ENCODE results near the gene FAM241A. TPM values are rescaled to one million over a fixed set of nuclear protein-coding genes. Genes with fewer than 3 reads are reported as not detected.
A peak's percentile ranks its signal among the peaks of the same experiment; 100 is the strongest.

FAM241A gene
- total and polyA plus RNA-seq, 2 of the 13 experiments (the other 11 are each of a cell fraction or from before 2014, with no cell fraction given): 0.61 to 0.69 TPM

- TF ChIP-seq DBP (CRISPR knock-in tag; IDR thresholded peaks at IDR 0.05; ENCODE audit: not compliant biosample characterization): peak; percentile 43
- TF ChIP-seq ZNF772 (CRISPR knock-in tag; IDR thresholded peaks at IDR 0.05): peak; percentile 45; the same call in 1 of the 2 replicates
- TF ChIP-seq ZNF337 (CRISPR knock-in tag; IDR thresholded peaks at IDR 0.05; ENCODE audit: borderline replicate concordance, low read depth): 0 out of 2 replicates have a peak, but pooled peaks have one; percentile 46
- peak; percentile 73 for TF ChIP-seq FOXK2 (IDR thresholded peaks at IDR 0.05)
- peak; percentile 71; the same call in 1 of the 2 replicates for TF ChIP-seq PITX1 (CRISPR knock-in tag; IDR thresholded peaks at IDR 0.05)
- peak; percentile 92 for TF ChIP-seq ZGPAT (CRISPR knock-in tag; IDR thresholded peaks at IDR 0.05)
- 0 out of 2 replicates have a peak, but pooled peaks have one; percentile 43 for TF ChIP-seq THAP9 (CRISPR knock-in tag; IDR thresholded peaks at IDR 0.05; ENCODE audit: borderline replicate concordance)
- TF ChIP-seq ZNF790 (CRISPR knock-in tag; IDR thresholded peaks at IDR 0.05; ENCODE audit: borderline replicate concordance): 0 out of 2 replicates have a peak, but pooled peaks have one; percentile 16
- TF ChIP-seq ZNF335 (CRISPR knock-in tag; IDR thresholded peaks at IDR 0.05): peak; percentile 55; the same call in 1 of the 2 replicates
- TF ChIP-seq ATF2 (CRISPR knock-in tag; IDR thresholded peaks at IDR 0.05): peak; percentile 62; the same call in 1 of the 2 replicates
- peak; percentile 84 for TF ChIP-seq FOXA3 (CRISPR knock-in tag; IDR thresholded peaks at IDR 0.05)
- TF ChIP-seq ZNF782 (CRISPR knock-in tag; IDR thresholded peaks at IDR 0.05; ENCODE audit: borderline replicate concordance): 0 out of 2 replicates have a peak, but pooled peaks have one; percentile 35
- TF ChIP-seq NFKBIZ (CRISPR knock-in tag; IDR thresholded peaks at IDR 0.05): 0 out of 2 replicates have a peak, but pooled peaks have one; percentile 35
- peak; percentile 94 for TF ChIP-seq RXRA (CRISPR knock-in tag; IDR thresholded peaks at IDR 0.05)
- TF ChIP-seq ZKSCAN8 (CRISPR knock-in tag; IDR thresholded peaks at IDR 0.05; ENCODE audit: borderline replicate concordance): 0 out of 2 replicates have a peak, but pooled peaks have one; percentile 35
- peak; percentile 95 for TF ChIP-seq NCOA2 (CRISPR knock-in tag; IDR thresholded peaks at IDR 0.05)
- peak; percentile 24 for TF ChIP-seq MED8 (CRISPR knock-in tag; IDR thresholded peaks at IDR 0.05; ENCODE audit: insufficient replicate concordance)
- peak in 1 of 2 experiments; percentile 89; a peak in 2 of 4 replicates for TF ChIP-seq EP300 (IDR thresholded peaks at IDR 0.05; ENCODE audit: low read depth in 2 of 2, low read length in 2 of 2)
- peak; percentile 94 for TF ChIP-seq EP300 (CRISPR knock-in tag; IDR thresholded peaks at IDR 0.05; ENCODE audit: borderline replicate concordance)
- TF ChIP-seq BRCA1 (CRISPR knock-in tag; IDR thresholded peaks at IDR 0.05): peak; percentile 52; the same call in 1 of the 2 replicates
- TF ChIP-seq ZNF761 (CRISPR knock-in tag; conservative IDR thresholded peaks at IDR 0.05): peak; percentile 53; the same call in 1 of the 2 replicates
- TF ChIP-seq ISL2 (CRISPR knock-in tag; IDR thresholded peaks at IDR 0.05): peak; percentile 97
- TF ChIP-seq HOXA3 (CRISPR knock-in tag; IDR thresholded peaks at IDR 0.05): peak; percentile 77
Observed at GRCh38 chr4:112208137-112209095, 63.2 kb downstream of the FAM241A start (continued).

Data from HepG2 (cell line).